NCI-H1694 treated with DMSO at 0.1 percent for 48 hours (cell line): ENCODE results near the gene EMILIN1.

Source experiments
- DNase-seq: peaks from one replicate; lab custom pipeline; 2025; lab: John Stamatoyannopoulos, UW

Gene EMILIN1

GRCh38 chr2:27123302-27124150 is 45.1 kb downstream of the EMILIN1 start, which contains the start of gene ABHD1:
Gene ABHD1, plus strand, starts transcription at chr2:27123815. Its CDS starts 134 bp downstream, at chr2:27123949.
- no peak for DNase-seq

- no peak for DNase-seq
These were observed 46.7 kb downstream of the EMILIN1 start for GRCh38 chr2:27125104-27125503.

- no peak for DNase-seq
These were observed 47.9 kb downstream of the EMILIN1 start for GRCh38 chr2:27126252-27126710.

- DNase-seq: no peak
These were observed 49.7 kb downstream of the EMILIN1 start for GRCh38 chr2:27127883-27128667.

GRCh38 chr2:27128668-27129571 is 50.5 kb downstream of the EMILIN1 start:
- no peak for DNase-seq

- DNase-seq: no peak
These were observed 52.0 kb downstream of the EMILIN1 start for GRCh38 chr2:27130396-27130795.

- DNase-seq: no peak
These were observed 53.0 kb downstream of the EMILIN1 start for GRCh38 chr2:27131429-27131828.

GRCh38 chr2:27133195-27133875 is 54.9 kb downstream of the EMILIN1 start:
- DNase-seq: no peak

GRCh38 chr2:27133905-27134780 is 55.7 kb downstream of the EMILIN1 start, which contains the start of gene PREB:
Gene PREB, minus strand, starts transcription at chr2:27134636. Its CDS starts 215 bp downstream, at chr2:27134421.
- DNase-seq: peak; percentile 90

- DNase-seq: no peak
These were observed 56.5 kb downstream of the EMILIN1 start for GRCh38 chr2:27134781-27135477.

GRCh38 chr2:27135478-27135955 is 57.1 kb downstream of the EMILIN1 start:
- no peak for DNase-seq
